ENCODE measurements around the gene HAND2.

The HAND2 gene

GRCh38 chr4:173478201-173478912 lies 51.7 kb downstream of the HAND2 start:
- DNase-seq (ENCODE audit: low read depth, low spot score), result no peak

DNA sequence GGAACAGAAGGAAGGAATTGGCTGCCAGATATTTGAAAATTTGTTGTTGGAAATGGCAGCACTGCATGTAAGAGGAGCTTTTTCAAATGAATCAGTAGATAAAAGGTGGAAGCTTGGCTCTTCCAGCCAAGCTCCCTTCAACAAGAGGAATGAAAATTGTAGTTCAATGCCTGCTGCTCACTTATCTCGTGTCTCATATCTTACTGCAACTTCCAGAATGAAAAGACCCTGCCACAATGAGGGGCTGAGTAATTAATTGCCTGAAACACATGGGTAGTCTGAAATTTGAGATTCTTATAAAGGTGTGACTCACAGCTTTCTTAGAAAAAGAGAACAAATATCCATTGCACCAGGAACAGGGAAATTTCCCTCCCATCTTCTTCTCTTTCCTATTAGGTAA lies 53.0 kb downstream of the HAND2 start:
- DNase-seq (ENCODE audit: low read depth, low spot score), result no peak
